Caco-2 (cell line): ENCODE results near the gene WDR33. TPM values are rescaled to one million over a fixed set of nuclear protein-coding genes. Genes with fewer than 3 reads are reported as not detected.
A peak's percentile ranks its signal among the peaks of the same experiment; 100 is the strongest.

Experiments used
- BruUV-seq: library from RNA; stranded (reverse); fragments of 400-500 nt; replicated peaks from 2 replicates; lab custom pipeline; 2021; lab: Mats Ljungman, UMichigan
- CTCF ChIA-PET: fragments of 300-600 bp; sonication (Branson Sonifier 250); formaldehyde crosslinking; loops from one replicate; lab custom pipeline; 2022; ENCODE audit warnings: antibody characterized with exemption; lab: Charles Lee
- POLR2A ChIA-PET: fragments of 300-600 bp; sonication (Branson Sonifier 250); formaldehyde crosslinking; loops from one replicate; lab custom pipeline; 2022; ENCODE audit warnings: antibody characterized with exemption; lab: Charles Lee
- DNase-seq, 2 experiments: peaks; one replicate each; pipeline versions ENCODE4 v3.0.0 to v3.0.0-alpha.2; 2020 to 2022
- H3K27me3 ChIP-seq: replicated peaks from 2 replicates; pipeline ENCODE4 v1.6.0; 2011; ENCODE audit warnings: low read length; ENCODE audit not compliant: control insufficient read depth, insufficient read depth
- H3K36me3 ChIP-seq: 2 replicates; pipeline ENCODE4 v1.5.1; 2011; ENCODE audit warnings: low read length; ENCODE audit not compliant: control insufficient read depth, insufficient read depth
- H3K4me1 ChIP-seq: fragments of 250-450 bp; sonication (Bioruptor Pico); 2 replicates; pipeline ENCODE4 v1.5.1; 2020; ENCODE audit warnings: mild to moderate bottlenecking
- H3K4me3 ChIP-seq: 2 replicates; pipeline ENCODE4 v1.5.1; 2011; ENCODE audit warnings: low read depth, mild to moderate bottlenecking, control low read depth, low read length
- H3K9me3 ChIP-seq: fragments of 250-450 bp; sonication (Bioruptor Pico); 2 replicates; pipeline ENCODE4 v1.5.1; 2020; ENCODE audit warnings: mild to moderate bottlenecking, moderate library complexity
- H3K27ac Mint-ChIP-seq: one replicate; pipeline ENCODE4 v1.8.0; 2022; ENCODE audit warnings: mixed read lengths; ENCODE audit not compliant: unreplicated experiment
- H3K27me3 Mint-ChIP-seq: one replicate; pipeline ENCODE4 v1.8.0; 2022; ENCODE audit warnings: mixed read lengths; ENCODE audit not compliant: insufficient read depth, unreplicated experiment
- H3K36me3 Mint-ChIP-seq: one replicate; pipeline ENCODE4 v1.8.0; 2022; ENCODE audit warnings: mild to moderate bottlenecking, mixed read lengths; ENCODE audit not compliant: insufficient read depth, unreplicated experiment
- H3K4me1 Mint-ChIP-seq: one replicate; pipeline ENCODE4 v1.8.0; 2022; ENCODE audit warnings: low read depth, mixed read lengths; ENCODE audit not compliant: unreplicated experiment
- H3K4me3 Mint-ChIP-seq: one replicate; pipeline ENCODE4 v1.8.0; 2022; ENCODE audit warnings: mild to moderate bottlenecking, moderate library complexity, mixed read lengths; ENCODE audit not compliant: unreplicated experiment
- H3K9me3 Mint-ChIP-seq: one replicate; pipeline ENCODE4 v1.8.0; 2022; ENCODE audit warnings: mixed read lengths; ENCODE audit not compliant: unreplicated experiment
- CTCF ChIP-seq, 2 experiments: fragments of 200-600 bp in 1 of 2; IDR thresholded peaks; 1 replicate in 1 of 2; 2 replicates in 1 of 2; pipeline versions ENCODE4 v1.5.1 to v1.8.0; 2011 to 2022; ENCODE audit warnings: antibody characterized with exemption in 1 of 2, control low read depth in 1 of 2, inconsistent platforms in 1 of 2, low read depth in 1 of 2, low read length in 1 of 2, mild to moderate bottlenecking in 1 of 2, moderate library complexity in 1 of 2; ENCODE audit not compliant: insufficient read depth in 1 of 2, severe bottlenecking in 1 of 2, unreplicated experiment in 1 of 2
- intact Hi-C: fragments of 100-400 bp; cut with micrococcal nuclease; formaldehyde crosslinking; loops from one replicate; pipeline ENCODE4 v1.10.0; 2022; ENCODE audit not compliant: unreplicated experiment
- total RNA-seq: library from RNA; stranded (reverse); gene quantifications from 2 replicates; pipeline ENCODE4 v1.2.3, GENCODE V29; 2022

WDR33 gene
- total RNA-seq, 1 experiment from 2014 or later = 77.5 TPM

GRCh38 chr2:127661949-127662510 is 148.9 kb downstream of the WDR33 start:
- intact Hi-C loops = no loop called here
- no peaks in the 10 kb centered on the region for H3K4me1 Mint-ChIP-seq
- Histone ChIP-seq H3K27me3 (no peaks in the 10 kb centered on the region), H3K36me3 (no peaks in the 10 kb centered on the region), H3K4me3 (no peak overlapping the region), H3K4me1 (peaks cover 10% of the 10 kb centered on the region), H3K9me3 (no peaks in the 10 kb centered on the region)
- no peak overlapping the region for H3K27ac Mint-ChIP-seq
- no peak for TF ChIP-seq CTCF (IDR thresholded peaks at IDR 0.05; ENCODE audit: insufficient read depth in 1 of 2, low read depth in 1 of 2, low read length in 1 of 2, severe bottlenecking in 1 of 2, unreplicated experiment in 1 of 2)
- no peaks in the 10 kb centered on the region for H3K36me3 Mint-ChIP-seq
- ChIA-PET POLR2A (interaction anchor here (1.0 kb wide), 1 partner anchor 9 kb away, joined by 3 read pairs; no protein-coding TSS in a partner anchor), CTCF (no interaction called here)
- no peak overlapping the region for H3K4me3 Mint-ChIP-seq
- DNase-seq = peak in 1 of 2 experiments; percentile 22
- H3K9me3 Mint-ChIP-seq = no peaks in the 10 kb centered on the region
- no peaks in the 10 kb centered on the region for H3K27me3 Mint-ChIP-seq
- no TSS peak for BruUV-seq

GRCh38 chr2:127661072-127661649 is 149.8 kb downstream of the WDR33 start:
- CTCF ChIA-PET = interaction anchor here (1.7 kb wide), 1 partner anchor 11 kb away, joined by 4 read pairs; no protein-coding TSS in a partner anchor

GRCh38 chr2:127660291-127660578 is 150.7 kb downstream of the WDR33 start:
- POLR2A ChIA-PET = no interaction called here
- no peaks in the 10 kb centered on the region for H3K36me3 Mint-ChIP-seq
- H3K27ac Mint-ChIP-seq = no peak overlapping the region
- H3K4me1 Mint-ChIP-seq = no peaks in the 10 kb centered on the region
- H3K4me3 ChIP-seq = no peak overlapping the region
- H3K36me3 ChIP-seq = no peaks in the 10 kb centered on the region
- no peak overlapping the region for H3K4me3 Mint-ChIP-seq
- BruUV-seq = no TSS peak
- H3K9me3 ChIP-seq = no peaks in the 10 kb centered on the region
- intact Hi-C loops = no loop called here
- peaks cover 10% of the 10 kb centered on the region for H3K4me1 ChIP-seq
- no peaks in the 10 kb centered on the region for H3K27me3 ChIP-seq
- CTCF ChIA-PET = interaction anchor here (0.7 to 1.7 kb wide), 2 partner anchors 10 to 84 kb away, joined by 3 to 4 read pairs; no protein-coding TSS in a partner anchor
- no peak for DNase-seq
- H3K27me3 Mint-ChIP-seq = no peaks in the 10 kb centered on the region
- no peak for TF ChIP-seq CTCF (IDR thresholded peaks at IDR 0.05; ENCODE audit: insufficient read depth in 1 of 2, low read depth in 1 of 2, low read length in 1 of 2, severe bottlenecking in 1 of 2, unreplicated experiment in 1 of 2)
- no peaks in the 10 kb centered on the region for H3K9me3 Mint-ChIP-seq

More at GRCh38 chr2:127661072-127661649, 149.8 kb downstream of the WDR33 start:
- no peak overlapping the region for H3K27ac Mint-ChIP-seq
- Histone ChIP-seq H3K27me3 (no peaks in the 10 kb centered on the region), H3K4me1 (peaks cover 10% of the 10 kb centered on the region), H3K36me3 (no peaks in the 10 kb centered on the region), H3K4me3 (no peak overlapping the region), H3K9me3 (no peaks in the 10 kb centered on the region)
- intact Hi-C loops = no loop called here
- H3K9me3 Mint-ChIP-seq = no peaks in the 10 kb centered on the region
- no peak overlapping the region for H3K4me3 Mint-ChIP-seq
- POLR2A ChIA-PET = no interaction called here
- peak in 1 of 2 experiments; percentile 59 for DNase-seq
- H3K4me1 Mint-ChIP-seq = no peaks in the 10 kb centered on the region
- H3K36me3 Mint-ChIP-seq = no peaks in the 10 kb centered on the region
- H3K27me3 Mint-ChIP-seq = no peaks in the 10 kb centered on the region
- BruUV-seq = no TSS peak
- no peak for TF ChIP-seq CTCF (IDR thresholded peaks at IDR 0.05; ENCODE audit: insufficient read depth in 1 of 2, low read depth in 1 of 2, low read length in 1 of 2, severe bottlenecking in 1 of 2, unreplicated experiment in 1 of 2)
